Uterus (tissue), 4 donors: ENCODE data around the gene VANGL2. TPM values are rescaled to one million over a fixed set of nuclear protein-coding genes. Genes with fewer than 3 reads are reported as not detected.

Source experiments
- DNase-seq, 2 donors: peaks; one replicate each; pipeline ENCODE4 v3.0.0-alpha.2; 2019 to 2020
- H3K27ac ChIP-seq, 2 donors: fragments of 200-600 bp; sonication (generic); 1 replicate in 1 of 2; 2 replicates in 1 of 2; pipeline ENCODE4 v1.5.1; 2016 to 2018
- H3K27me3 ChIP-seq, 2 donors: fragments of 200-600 bp; sonication (generic); one replicate each; pipeline ENCODE4 v1.5.1; 2018 to 2019; ENCODE audit warnings: control low read depth in 1 of 2
- H3K36me3 ChIP-seq, 2 donors: fragments of 200-600 bp; sonication (generic); one replicate each; pipeline ENCODE4 v1.5.1; 2019; ENCODE audit warnings: control low read depth in 1 of 2
- H3K4me1 ChIP-seq, 2 donors: fragments of 200-600 bp; sonication (generic); one replicate each; pipeline ENCODE4 v1.5.1; 2018 to 2019; ENCODE audit warnings: control low read depth in 1 of 2
- H3K4me3 ChIP-seq, 2 donors: fragments of 200-600 bp; sonication (generic); 1 replicate in 1 of 2; 2 replicates in 1 of 2; pipeline ENCODE4 v1.5.1; 2018 to 2019; ENCODE audit warnings: mild to moderate bottlenecking in 1 of 2
- H3K9me3 ChIP-seq, 2 donors: fragments of 200-600 bp; sonication (generic); one replicate each; pipeline ENCODE4 v1.5.1; 2019; ENCODE audit warnings: control low read depth in 1 of 2
- CTCF ChIP-seq, 4 experiments: fragments of 200-600 bp in 2 of 4; fragments of 450-650 bp in 2 of 4; sonication (generic) in 2 of 4; IDR thresholded peaks; one replicate each; pipeline ENCODE4 v1.5.1; 2016 to 2019; ENCODE audit warnings: antibody characterized with exemption in 4 of 4, mild to moderate bottlenecking in 2 of 4, moderate library complexity in 1 of 4
- POLR2A ChIP-seq, 2 donors: fragments of 450-650 bp; IDR thresholded peaks; one replicate each; pipeline ENCODE4 v1.6.1; 2016; ENCODE audit warnings: antibody characterized with exemption in 2 of 2, mild to moderate bottlenecking in 1 of 2, moderate library complexity in 1 of 2
- intact Hi-C: fragments of 100-400 bp; cut with DNase I; formaldehyde crosslinking; loops from one replicate; pipeline ENCODE4 v1.15.1; 2023; ENCODE audit warnings: low total_unique reads
- total RNA-seq, 4 donors: library from RNA; depleted of rRNA in 3 of 4; stranded (reverse); fragments of >200 nt in 3 of 4; gene quantifications; one replicate each; pipeline versions ENCODE4 v1.1.0 to v1.2.4, GENCODE V29; 2014 to 2023
- donor health status: DM: yes; HTN: yes; CAD: no.

The VANGL2 gene
- total RNA-seq, 4 donors from 2014 or later, result 0.26 to 14.1 (median 4.7) TPM

DNA sequence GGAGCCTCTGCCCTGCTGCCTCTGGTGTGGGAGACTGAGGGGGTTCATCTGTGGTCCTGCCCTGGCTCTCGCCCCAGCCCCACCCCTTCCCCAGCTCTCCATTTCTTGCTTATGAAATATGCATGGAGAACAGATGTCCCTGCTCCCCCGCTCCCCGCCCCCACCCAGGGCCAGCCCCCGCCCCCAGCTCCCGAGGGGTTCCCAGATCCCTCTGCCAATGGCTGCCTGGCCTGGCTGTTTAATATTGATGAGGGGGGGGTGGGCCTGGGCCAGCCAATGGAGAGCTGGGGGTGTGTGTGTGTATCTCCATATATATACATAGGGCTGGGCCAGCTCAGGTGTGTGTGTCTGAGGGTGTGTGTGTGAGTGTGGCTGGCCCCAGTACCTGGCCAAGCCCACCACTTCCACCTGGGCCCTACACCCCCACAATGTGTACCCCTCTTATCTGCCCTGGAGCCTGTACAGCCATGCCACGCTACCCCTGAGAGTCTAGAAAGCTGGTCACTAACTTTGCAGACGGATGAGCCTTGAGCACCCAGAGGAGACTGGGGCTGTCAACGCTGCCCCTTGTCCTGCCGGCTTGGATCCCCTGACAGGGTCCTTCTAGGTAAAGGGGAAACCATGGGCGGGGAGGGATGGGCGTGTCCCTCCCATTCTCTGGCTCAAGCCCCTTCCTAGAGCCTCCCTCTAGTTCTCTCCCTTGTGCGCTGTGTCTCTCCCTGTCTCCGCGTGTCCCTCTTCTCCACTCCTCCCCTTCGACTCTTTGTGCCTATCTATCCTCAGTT is 33.4 kb upstream of the VANGL2 start, which contains the start of gene NHLH1:
Gene NHLH1, plus strand, starts transcription at position 341 of the 785 bp plus-strand sequence. CDS start 3,661 bp downstream, outside the sequence.
- TF ChIP-seq CTCF (IDR thresholded peaks at IDR 0.05) (no peak), POLR2A (IDR thresholded peaks at IDR 0.05) (no peak)
- no peak for DNase-seq

GRCh38 chr1:160367516-160367900 is 32.9 kb upstream of the VANGL2 start:
- Histone ChIP-seq H3K9me3 (no peaks in the 10 kb centered on the region), H3K36me3 (no peaks in the 10 kb centered on the region), H3K4me3 (no peak overlapping the region), H3K27ac (no peak overlapping the region), H3K27me3 (no peaks in the 10 kb centered on the region), H3K4me1 (no peaks in the 10 kb centered on the region)
- no peak for TF ChIP-seq POLR2A (IDR thresholded peaks at IDR 0.05)
- TF ChIP-seq CTCF (IDR thresholded peaks at IDR 0.05), result no peak
- intact Hi-C loops, result no loop called here
- no peak for DNase-seq

More for the DNA sequence above, 33.4 kb upstream of the VANGL2 start, which contains the start of gene NHLH1:
- Histone ChIP-seq H3K27me3 (no peaks in the 10 kb centered on the region), H3K4me3 (no peak within 1 kb of the TSS), H3K36me3 (no peaks in the 10 kb centered on the region), H3K4me1 (no peaks in the 10 kb centered on the region), H3K9me3 (no peaks in the 10 kb centered on the region), H3K27ac (no peak within 1 kb of the TSS)
- intact Hi-C loops, result no loop called here

DNA sequence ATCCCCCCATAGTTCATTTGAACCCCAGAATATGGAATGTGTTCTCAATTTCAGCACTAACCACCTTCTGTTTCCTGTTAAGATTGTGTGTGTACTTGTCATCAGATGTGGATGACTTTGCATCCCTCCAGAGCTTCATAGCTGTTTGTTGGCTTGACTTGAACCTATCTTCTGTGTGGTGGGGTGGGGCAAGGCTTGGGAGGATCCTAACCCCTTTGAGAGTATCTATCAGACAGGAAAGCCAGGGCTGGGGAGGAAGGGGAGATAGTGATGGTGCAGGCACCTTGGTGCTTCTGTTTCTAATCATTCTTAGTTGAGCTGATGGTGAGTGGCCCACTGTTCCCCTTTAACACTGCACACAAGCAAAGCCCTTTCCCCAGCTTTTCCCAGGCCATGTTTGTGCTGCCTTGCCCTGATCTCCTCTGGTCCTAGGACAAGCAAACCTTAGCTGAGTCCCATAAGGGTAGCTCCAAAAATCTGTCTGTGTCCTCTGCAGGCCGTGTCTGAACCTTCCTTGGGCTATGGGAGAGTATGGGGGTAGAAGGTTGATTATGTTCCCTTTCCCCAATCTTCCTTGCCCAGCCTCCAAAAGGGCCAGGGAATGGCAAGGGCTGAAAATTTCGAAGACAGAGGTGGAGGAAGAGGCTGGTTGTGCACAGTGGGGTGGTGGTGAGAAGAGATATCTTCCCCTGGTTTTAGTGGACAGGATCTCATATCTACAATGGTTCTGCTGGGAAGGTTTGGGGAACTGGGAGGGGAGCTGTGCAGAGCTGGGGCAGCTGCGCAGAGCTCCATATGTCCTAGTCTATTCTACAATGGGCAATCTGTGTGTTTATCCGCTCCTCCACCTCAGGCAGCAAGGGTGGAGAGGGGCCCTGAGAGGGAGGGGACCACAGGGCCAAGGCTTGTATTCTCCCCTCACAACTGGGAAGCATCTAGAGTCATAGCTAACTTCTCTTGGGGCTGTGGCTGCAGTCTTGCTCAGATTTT is 32.1 kb upstream of the VANGL2 start:
- intact Hi-C loops, result no loop called here
- Histone ChIP-seq H3K36me3 (no peaks in the 10 kb centered on the region), H3K27ac (no peak overlapping the region), H3K4me3 (no peak overlapping the region), H3K9me3 (no peaks in the 10 kb centered on the region), H3K4me1 (no peaks in the 10 kb centered on the region), H3K27me3 (no peaks in the 10 kb centered on the region)
- no peak for TF ChIP-seq CTCF (IDR thresholded peaks at IDR 0.05)
- no peak for TF ChIP-seq POLR2A (IDR thresholded peaks at IDR 0.05)
- no peak for DNase-seq

DNA sequence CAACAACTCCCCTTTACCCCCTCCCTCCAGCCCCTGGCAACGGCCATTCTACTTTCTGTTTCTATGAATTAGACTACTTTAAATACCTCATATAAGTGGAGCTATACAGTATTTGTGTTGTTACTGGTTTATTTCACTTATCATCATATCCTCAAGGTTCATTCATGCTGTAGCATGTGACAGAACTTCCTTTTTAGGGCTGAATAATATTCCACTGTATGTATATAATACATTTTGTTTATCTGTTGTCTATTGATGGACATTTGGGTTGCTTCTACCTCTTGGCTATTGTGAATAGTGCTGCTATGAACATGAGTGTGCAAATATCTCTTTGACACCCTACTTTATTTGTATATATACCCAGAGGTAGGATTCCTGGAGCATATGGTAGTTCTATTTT is 31.3 kb upstream of the VANGL2 start:
- Histone ChIP-seq H3K36me3 (no peaks in the 10 kb centered on the region), H3K27ac (no peak overlapping the region), H3K9me3 (no peaks in the 10 kb centered on the region), H3K4me3 (no peak overlapping the region), H3K27me3 (no peaks in the 10 kb centered on the region), H3K4me1 (no peaks in the 10 kb centered on the region)
- intact Hi-C loops, result no loop called here
- TF ChIP-seq POLR2A (IDR thresholded peaks at IDR 0.05) (no peak), CTCF (IDR thresholded peaks at IDR 0.05) (no peak)
- DNase-seq, result no peak
